Parathyroid adenoma (tissue), 2 donors: ENCODE measurements around the gene NREP.

Experiments
- H2AFZ ChIP-seq: fragments of 300-600 bp; sonication (generic); one replicate; pipeline ENCODE4 v1.7.0; 2017; ENCODE audit warnings: antibody characterized with exemption, mild to moderate bottlenecking
- H3K27ac ChIP-seq: fragments of 300-600 bp; sonication (generic); one replicate; pipeline ENCODE4 v1.7.0; 2017
- H3K27me3 ChIP-seq: fragments of 300-600 bp; sonication (generic); one replicate; pipeline ENCODE4 v1.7.0; 2017; ENCODE audit warnings: low read length; ENCODE audit not compliant: control insufficient read depth, insufficient read depth
- H3K36me3 ChIP-seq: fragments of 300-600 bp; sonication (generic); one replicate; pipeline ENCODE4 v1.7.0; 2017; ENCODE audit warnings: low read length; ENCODE audit not compliant: control insufficient read depth, insufficient read depth
- H3K4me1 ChIP-seq: fragments of 300-600 bp; sonication (generic); one replicate; pipeline ENCODE4 v1.7.0; 2017; ENCODE audit warnings: control low read depth
- H3K4me2 ChIP-seq: fragments of 300-600 bp; sonication (generic); one replicate; pipeline ENCODE4 v1.7.0; 2017; ENCODE audit warnings: low read length
- H3K4me3 ChIP-seq: fragments of 300-600 bp; sonication (generic); one replicate; pipeline ENCODE4 v1.7.0; 2017; ENCODE audit warnings: low read depth, low read length
- H3K79me2 ChIP-seq: fragments of 300-600 bp; sonication (generic); one replicate; pipeline ENCODE4 v1.7.0; 2017; ENCODE audit warnings: control low read depth
- H3K9ac ChIP-seq: fragments of 300-600 bp; sonication (generic); one replicate; pipeline ENCODE4 v1.7.0; 2017; ENCODE audit warnings: mild to moderate bottlenecking
- H3K9me3 ChIP-seq: fragments of 300-600 bp; sonication (generic); one replicate; pipeline ENCODE4 v1.7.0; 2017; ENCODE audit warnings: low read length; ENCODE audit not compliant: control insufficient read depth
- TF ChIP-seq, protein P1 (sequence below): fragments of 300-600 bp; sonication (generic); IDR thresholded peaks from one replicate; pipeline ENCODE4 v1.7.0; 2017; ENCODE audit warnings: antibody characterized with exemption, mild to moderate bottlenecking
- donor health status: primary hyperparathyroidism.

Gene NREP

DNA sequence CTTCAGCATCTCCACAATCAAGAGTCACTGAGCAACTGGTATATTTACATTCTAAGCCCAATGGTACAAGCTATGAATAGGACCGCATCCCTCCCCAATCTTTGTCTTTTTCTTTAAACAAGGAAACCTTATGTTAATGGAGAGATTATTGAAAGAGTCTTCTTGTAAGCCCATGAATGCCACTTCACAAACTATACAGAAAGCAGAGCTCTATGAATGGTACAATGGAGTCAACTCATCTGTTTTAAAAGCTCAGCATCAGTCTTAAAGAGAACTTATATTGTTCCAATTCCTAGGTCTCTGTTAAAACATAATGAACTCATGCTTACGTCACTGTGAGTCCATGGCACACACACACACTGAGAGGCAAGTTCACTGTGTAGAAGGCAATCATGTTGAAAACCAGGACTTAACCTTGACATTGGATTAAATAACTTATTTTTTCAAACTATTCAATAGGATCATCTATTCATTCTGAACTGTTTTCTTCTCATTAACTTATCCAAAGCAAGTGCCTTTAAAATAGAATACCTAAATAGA, 4.5 kb downstream of the NREP start:
- Histone ChIP-seq H3K9ac (no peak overlapping the region), H3K36me3 (no peaks in the 10 kb centered on the region), H3K27ac (no peak overlapping the region), H3K4me2 (no peak overlapping the region), H3K9me3 (no peaks in the 10 kb centered on the region), H3K79me2 (no peaks in the 10 kb centered on the region), H3K4me1 (peaks cover 3% of the 10 kb centered on the region), H3K27me3 (no peaks in the 10 kb centered on the region), H2AFZ (no peak overlapping the region), H3K4me3 (no peak overlapping the region)
- TF ChIP-seq, protein P1, sequence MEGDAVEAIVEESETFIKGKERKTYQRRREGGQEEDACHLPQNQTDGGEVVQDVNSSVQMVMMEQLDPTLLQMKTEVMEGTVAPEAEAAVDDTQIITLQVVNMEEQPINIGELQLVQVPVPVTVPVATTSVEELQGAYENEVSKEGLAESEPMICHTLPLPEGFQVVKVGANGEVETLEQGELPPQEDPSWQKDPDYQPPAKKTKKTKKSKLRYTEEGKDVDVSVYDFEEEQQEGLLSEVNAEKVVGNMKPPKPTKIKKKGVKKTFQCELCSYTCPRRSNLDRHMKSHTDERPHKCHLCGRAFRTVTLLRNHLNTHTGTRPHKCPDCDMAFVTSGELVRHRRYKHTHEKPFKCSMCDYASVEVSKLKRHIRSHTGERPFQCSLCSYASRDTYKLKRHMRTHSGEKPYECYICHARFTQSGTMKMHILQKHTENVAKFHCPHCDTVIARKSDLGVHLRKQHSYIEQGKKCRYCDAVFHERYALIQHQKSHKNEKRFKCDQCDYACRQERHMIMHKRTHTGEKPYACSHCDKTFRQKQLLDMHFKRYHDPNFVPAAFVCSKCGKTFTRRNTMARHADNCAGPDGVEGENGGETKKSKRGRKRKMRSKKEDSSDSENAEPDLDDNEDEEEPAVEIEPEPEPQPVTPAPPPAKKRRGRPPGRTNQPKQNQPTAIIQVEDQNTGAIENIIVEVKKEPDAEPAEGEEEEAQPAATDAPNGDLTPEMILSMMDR, result no peak

DNA sequence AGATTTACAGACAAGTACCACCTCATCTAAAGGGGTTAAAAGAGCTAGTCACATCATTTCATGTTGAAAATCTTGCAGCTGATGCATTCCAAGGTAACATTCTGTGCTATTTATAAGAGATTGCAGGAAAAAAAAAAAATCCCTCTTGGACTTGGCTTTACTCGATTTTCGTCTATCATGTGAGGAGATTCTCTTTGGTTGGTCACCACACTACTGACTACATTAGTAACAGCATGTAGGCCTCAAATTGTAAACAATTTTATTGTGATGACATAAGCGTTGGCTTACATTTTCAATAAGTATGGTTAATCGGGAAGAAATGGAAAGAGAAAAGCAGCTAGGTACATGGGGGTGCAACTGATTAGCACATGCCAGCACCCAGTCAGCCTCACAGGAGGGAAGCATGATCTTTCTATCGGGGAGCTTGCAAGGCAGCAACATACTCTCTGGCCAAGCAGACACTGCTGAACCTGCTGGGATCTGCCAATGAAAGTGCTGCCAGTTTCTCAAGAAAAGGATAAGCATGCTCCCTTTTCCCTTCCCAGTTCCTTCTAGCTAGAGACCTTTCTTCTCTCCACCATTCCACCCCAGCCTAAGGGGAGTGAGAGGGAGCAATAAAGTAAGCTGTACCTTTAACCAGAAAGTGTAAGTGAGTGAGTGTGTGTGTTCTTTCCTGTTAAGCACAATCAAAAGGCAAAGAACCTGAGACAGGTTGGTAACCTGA, 7.5 kb downstream of the NREP start:
- no peak overlapping the region for H3K4me3 ChIP-seq
- H3K27ac ChIP-seq, result no peak overlapping the region
- no peaks in the 10 kb centered on the region for H3K4me1 ChIP-seq
- TF ChIP-seq, protein P1, result no peak
- H3K27me3 ChIP-seq, result no peaks in the 10 kb centered on the region
- no peaks in the 10 kb centered on the region for H3K36me3 ChIP-seq
- no peak overlapping the region for H3K4me2 ChIP-seq
- H3K9me3 ChIP-seq, result no peaks in the 10 kb centered on the region
- H3K9ac ChIP-seq, result no peak overlapping the region
- H2AFZ ChIP-seq, result no peak overlapping the region
- H3K79me2 ChIP-seq, result no peaks in the 10 kb centered on the region

- H3K27me3 ChIP-seq, result no peaks in the 10 kb centered on the region
- H3K4me1 ChIP-seq, result no peaks in the 10 kb centered on the region
- no peak overlapping the region for H3K4me2 ChIP-seq
- H3K36me3 ChIP-seq, result no peaks in the 10 kb centered on the region
- no peaks in the 10 kb centered on the region for H3K79me2 ChIP-seq
- H3K4me3 ChIP-seq, result no peak overlapping the region
- no peak overlapping the region for H3K27ac ChIP-seq
- TF ChIP-seq, protein P1, result no peak
- no peak overlapping the region for H3K9ac ChIP-seq
- no peak overlapping the region for H2AFZ ChIP-seq
- no peaks in the 10 kb centered on the region for H3K9me3 ChIP-seq
These were observed 8.7 kb downstream of the NREP start for GRCh38 chr5:111748304-111748763.

DNA sequence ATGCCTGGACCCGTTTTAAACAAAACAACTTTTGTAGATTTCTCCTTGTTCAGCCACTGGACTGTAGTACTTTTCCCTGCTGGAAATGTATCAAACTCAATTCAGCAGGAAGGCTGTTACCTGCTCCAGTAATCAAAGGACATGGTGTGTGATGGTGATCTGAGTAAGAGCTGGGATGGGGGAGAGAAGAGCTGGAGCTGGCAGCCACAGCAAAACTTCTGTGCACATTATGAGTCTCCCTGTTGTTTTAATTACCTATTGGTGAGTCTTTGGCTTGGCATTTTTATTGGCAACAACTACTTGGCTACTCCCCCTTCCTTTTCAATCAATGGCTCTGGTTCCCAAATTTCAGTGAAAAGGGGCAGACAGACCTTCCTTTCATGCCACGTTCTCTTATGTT, 9.7 kb downstream of the NREP start:
- Histone ChIP-seq H3K79me2 (no peaks in the 10 kb centered on the region), H3K27me3 (no peaks in the 10 kb centered on the region), H3K9ac (no peak overlapping the region), H3K36me3 (no peaks in the 10 kb centered on the region), H3K4me3 (no peak overlapping the region), H3K4me2 (no peak overlapping the region), H2AFZ (no peak overlapping the region), H3K27ac (no peak overlapping the region), H3K9me3 (no peaks in the 10 kb centered on the region), H3K4me1 (no peaks in the 10 kb centered on the region)
- TF ChIP-seq, protein P1, result no peak

DNA sequence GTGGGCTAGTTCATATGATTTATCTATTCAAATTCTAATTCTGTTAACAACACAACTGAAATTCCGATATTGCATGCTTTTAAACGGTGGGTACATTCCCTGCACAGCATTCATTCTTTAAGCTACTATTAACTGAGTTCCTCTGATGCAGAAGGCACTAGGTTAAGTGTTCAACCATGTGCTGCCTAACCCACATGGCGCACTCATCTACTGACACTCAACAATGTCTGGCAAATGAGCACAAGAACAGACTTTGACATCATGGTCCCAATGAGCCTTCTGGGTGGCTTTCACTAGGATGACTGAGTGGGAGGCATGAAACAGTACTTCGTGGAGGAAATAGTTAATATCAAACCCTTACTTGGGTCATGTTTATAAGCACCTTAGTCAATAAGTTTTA, 10.2 kb downstream of the NREP start:
- Histone ChIP-seq H3K27me3 (no peaks in the 10 kb centered on the region), H3K79me2 (no peaks in the 10 kb centered on the region), H3K4me1 (no peaks in the 10 kb centered on the region), H3K9me3 (no peaks in the 10 kb centered on the region), H3K4me3 (no peak overlapping the region), H2AFZ (no peak overlapping the region), H3K9ac (no peak overlapping the region), H3K36me3 (no peaks in the 10 kb centered on the region), H3K27ac (no peak overlapping the region), H3K4me2 (no peak overlapping the region)
- TF ChIP-seq, protein P1, result no peak
